Thymus (tissue), 11 donors: Measurements from ENCODE around the gene IRAK1. TPM values are rescaled to one million over a fixed set of nuclear protein-coding genes. Genes with fewer than 3 reads are reported as not detected.

Experiments used
- DNase-seq, 9 donors: peaks; one replicate each; pipeline ENCODE4 v3.0.0-alpha.2; 2013; ENCODE audit warnings: low spot score in 9 of 9, low read depth in 6 of 9, missing footprints in 1 of 9
- H3K27ac ChIP-seq, 2 donors: one replicate each; pipeline ENCODE4 v1.5.1; 2013; ENCODE audit warnings: control low read depth in 1 of 2, low read depth in 1 of 2, low read length in 1 of 2, mild to moderate bottlenecking in 1 of 2, moderate library complexity in 1 of 2
- H3K27me3 ChIP-seq, 2 donors: one replicate each; pipeline ENCODE4 v1.5.1; 2013; ENCODE audit warnings: low read length in 1 of 2; ENCODE audit not compliant: control insufficient read depth in 2 of 2, insufficient read depth in 1 of 2
- H3K36me3 ChIP-seq, 2 donors: one replicate each; pipeline ENCODE4 v1.5.1; 2013; ENCODE audit warnings: low read length in 1 of 2, mild to moderate bottlenecking in 1 of 2, moderate library complexity in 1 of 2; ENCODE audit not compliant: control insufficient read depth in 2 of 2, insufficient read depth in 2 of 2
- H3K4me1 ChIP-seq, 2 donors: one replicate each; pipeline ENCODE4 v1.5.1; 2013; ENCODE audit warnings: low read length in 2 of 2; ENCODE audit not compliant: control insufficient read depth in 2 of 2, insufficient read depth in 2 of 2
- H3K4me3 ChIP-seq, 2 donors: one replicate each; pipeline ENCODE4 v1.5.1; 2013; ENCODE audit warnings: low read length in 2 of 2, control low read depth in 1 of 2, mild to moderate bottlenecking in 1 of 2
- H3K9me3 ChIP-seq, 2 donors: one replicate each; pipeline ENCODE4 v1.5.1; 2013; ENCODE audit warnings: low read length in 1 of 2, mild to moderate bottlenecking in 1 of 2; ENCODE audit not compliant: control insufficient read depth in 2 of 2, insufficient read depth in 1 of 2
- WGBS: extraction: QIAGEN DNeasy Blood & Tissue Kit; methylation state at CpG from one replicate; pipeline ENCODE4 v1.1.7; 2013; 5-methylcytosine and 5-hydroxymethylcytosine counted together
- polyA plus RNA-seq: library from polyadenylated mRNA; stranded (reverse); fragments of 200-250 nt; gene quantifications from one replicate; pipeline ENCODE4 v1.2.3, GENCODE V29; 2013
- total RNA-seq: library from RNA; stranded (reverse); fragments of 120-200 nt; gene quantifications from one replicate; pipeline ENCODE4 v1.2.4, GENCODE V29; 2013
- donor health status: healthy.

IRAK1 gene
- total and polyA plus RNA-seq, 2 donors, result 33.9 to 44.0 TPM

DNA sequence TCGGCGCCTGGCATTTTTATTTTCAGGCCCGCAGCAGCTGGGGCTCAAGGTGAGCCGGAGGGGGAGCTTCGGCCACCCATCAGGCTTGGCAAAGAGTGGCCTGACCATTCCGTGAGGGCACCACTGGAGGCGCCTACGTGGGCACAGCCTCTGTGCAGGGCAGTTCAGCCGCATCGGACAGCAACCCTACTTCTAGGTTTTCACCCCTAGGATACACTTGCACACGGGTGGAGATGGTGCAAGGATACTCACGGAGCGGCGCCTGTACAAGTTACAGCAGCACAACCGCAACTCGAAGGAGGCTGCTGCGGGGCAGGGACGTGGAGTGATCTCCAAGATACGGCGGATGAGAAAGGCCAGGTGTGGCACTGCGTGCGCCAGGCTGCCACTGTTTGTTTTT, 58.9 kb downstream of the IRAK1 start:
- Histone ChIP-seq H3K27me3 (no peaks in the 10 kb centered on the region), H3K36me3 (peaks cover 85 to 96% of the 10 kb centered on the region in 2 donors), H3K4me1 (peaks cover 8 to 14% of the 10 kb centered on the region in 2 donors), H3K27ac (no peak overlapping the region), H3K9me3 (no peaks in the 10 kb centered on the region), H3K4me3 (no peak overlapping the region)
- no peak for DNase-seq
- WGBS, result 98% methylated on average over 22 of the region's 22 CpGs

Other genes with a start within 250 kb of the IRAK1 start
- 0.61 TPM for gene SRPK3, start 238.9 kb downstream of the IRAK1 start, total RNA-seq
- gene SRPK3, start 238.9 kb downstream of the IRAK1 start, polyA plus RNA-seq, result 0.75 TPM
- gene IDH3G, start 225.5 kb downstream of the IRAK1 start, total RNA-seq, result 37.5 TPM
- gene IDH3G, start 225.5 kb downstream of the IRAK1 start, polyA plus RNA-seq, result 39.2 TPM
- gene SSR4, start 225.2 kb downstream of the IRAK1 start, total RNA-seq, result 257 TPM
- 328 TPM for gene SSR4, start 225.2 kb downstream of the IRAK1 start, polyA plus RNA-seq
- 0.61 TPM for gene PDZD4, start 189.4 kb downstream of the IRAK1 start, total RNA-seq
- 7.9 TPM for gene PDZD4, start 189.4 kb downstream of the IRAK1 start, polyA plus RNA-seq
- 0.28 TPM for gene L1CAM, start 133.7 kb downstream of the IRAK1 start, total RNA-seq
- 0.64 TPM for gene L1CAM, start 133.7 kb downstream of the IRAK1 start, polyA plus RNA-seq
- 0.24 TPM for gene AVPR2, start 115.2 kb downstream of the IRAK1 start, total RNA-seq
- 1.8 TPM for gene AVPR2, start 115.2 kb downstream of the IRAK1 start, polyA plus RNA-seq
- 139 TPM for gene ARHGAP4, start 93.6 kb downstream of the IRAK1 start, total RNA-seq
- gene ARHGAP4, start 93.6 kb downstream of the IRAK1 start, polyA plus RNA-seq, result 481 TPM
- gene NAA10, start 84.9 kb downstream of the IRAK1 start, total RNA-seq, result 41.3 TPM
- 94.7 TPM for gene NAA10, start 84.9 kb downstream of the IRAK1 start, polyA plus RNA-seq
- gene RENBP, start 75.3 kb downstream of the IRAK1 start, total RNA-seq, result 9.3 TPM
- gene RENBP, start 75.3 kb downstream of the IRAK1 start, polyA plus RNA-seq, result 18.3 TPM
- gene HCFC1, start 48.1 kb downstream of the IRAK1 start, total RNA-seq, result 12.7 TPM
- gene HCFC1, start 48.1 kb downstream of the IRAK1 start, polyA plus RNA-seq, result 21.9 TPM
- gene TMEM187, start 47.1 kb downstream of the IRAK1 start, total RNA-seq, result 5.9 TPM
- 6.9 TPM for gene TMEM187, start 47.1 kb downstream of the IRAK1 start, polyA plus RNA-seq
- 22.1 TPM for gene MECP2, start 77.8 kb upstream of the IRAK1 start, total RNA-seq
- 24.6 TPM for gene MECP2, start 77.8 kb upstream of the IRAK1 start, polyA plus RNA-seq
- not detected for gene OPN1LW, start 124.3 kb upstream of the IRAK1 start, total RNA-seq
- gene OPN1LW, start 124.3 kb upstream of the IRAK1 start, polyA plus RNA-seq, result not detected
- not detected for gene OPN1MW, start 162.7 kb upstream of the IRAK1 start, total RNA-seq
- gene OPN1MW, start 162.7 kb upstream of the IRAK1 start, polyA plus RNA-seq, result 0.02 TPM
- gene OPN1MW2, start 199.9 kb upstream of the IRAK1 start, total RNA-seq, result not detected
- gene OPN1MW2, start 199.9 kb upstream of the IRAK1 start, polyA plus RNA-seq, result not detected
- gene OPN1MW3, start 237.7 kb upstream of the IRAK1 start, total RNA-seq, result not detected
- gene OPN1MW3, start 237.7 kb upstream of the IRAK1 start, polyA plus RNA-seq, result 0.02 TPM